NCI-H526 (cell line): ENCODE measurements around the gene COL2A1.
A peak's percentile ranks its signal among the peaks of the same experiment; 100 is the strongest.

Experiments used
- DNase-seq, 2 experiments: peaks; one replicate each; lab custom pipeline; 2025; lab: John Stamatoyannopoulos, UW

The COL2A1 gene

DNA sequence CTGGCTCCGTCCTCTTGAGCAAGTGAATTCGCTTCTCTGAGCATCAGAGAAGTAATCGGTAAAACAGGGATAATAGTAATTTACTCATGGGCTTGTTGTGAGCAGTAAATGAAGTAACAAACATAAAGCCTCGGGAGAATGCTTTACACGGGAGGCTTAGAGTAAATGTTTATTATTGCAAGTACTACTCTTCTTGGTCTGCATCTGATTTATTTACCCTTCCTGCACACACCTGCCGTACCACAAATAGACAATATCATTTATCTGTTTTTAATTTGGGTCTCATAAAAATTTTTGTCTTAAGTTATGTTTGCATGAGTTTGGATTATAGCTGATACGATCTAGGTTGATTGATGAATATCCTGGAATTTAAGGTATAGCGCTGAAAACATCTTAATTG is 7.8 kb upstream of the COL2A1 start:
- no peak for DNase-seq

GRCh38 chr12:48010366-48010970 is 6.2 kb upstream of the COL2A1 start:
- no peak for DNase-seq

- no peak for DNase-seq
Measured at GRCh38 chr12:48009471-48009870, 5.2 kb upstream of the COL2A1 start.

- DNase-seq: no peak
Measured at GRCh38 chr12:48008950-48009349, 4.7 kb upstream of the COL2A1 start.

GRCh38 chr12:48008349-48008748 is 4.1 kb upstream of the COL2A1 start:
- DNase-seq: no peak

DNA sequence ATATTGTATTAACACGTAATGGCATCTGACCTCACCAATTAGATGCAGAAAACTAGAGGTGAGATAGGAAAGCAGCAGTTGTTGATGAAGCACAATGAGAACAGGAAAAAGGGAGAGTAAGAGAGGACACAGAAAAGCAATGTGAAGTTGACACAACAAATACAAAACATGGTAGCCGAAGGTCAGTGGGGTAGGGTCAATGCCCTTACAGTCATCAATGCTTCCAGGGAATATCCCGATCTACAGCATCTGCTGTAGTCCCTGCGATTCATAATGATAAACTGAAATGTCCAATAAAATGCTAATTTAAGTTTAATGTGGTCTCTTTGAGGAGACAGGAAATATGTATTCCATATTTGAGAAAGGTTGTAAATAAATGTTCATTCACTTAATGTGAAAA is 2.9 kb upstream of the COL2A1 start:
- no peak for DNase-seq

GRCh38 chr12:48005750-48006021 is 1.4 kb upstream of the COL2A1 start:
- no peak for DNase-seq

DNA sequence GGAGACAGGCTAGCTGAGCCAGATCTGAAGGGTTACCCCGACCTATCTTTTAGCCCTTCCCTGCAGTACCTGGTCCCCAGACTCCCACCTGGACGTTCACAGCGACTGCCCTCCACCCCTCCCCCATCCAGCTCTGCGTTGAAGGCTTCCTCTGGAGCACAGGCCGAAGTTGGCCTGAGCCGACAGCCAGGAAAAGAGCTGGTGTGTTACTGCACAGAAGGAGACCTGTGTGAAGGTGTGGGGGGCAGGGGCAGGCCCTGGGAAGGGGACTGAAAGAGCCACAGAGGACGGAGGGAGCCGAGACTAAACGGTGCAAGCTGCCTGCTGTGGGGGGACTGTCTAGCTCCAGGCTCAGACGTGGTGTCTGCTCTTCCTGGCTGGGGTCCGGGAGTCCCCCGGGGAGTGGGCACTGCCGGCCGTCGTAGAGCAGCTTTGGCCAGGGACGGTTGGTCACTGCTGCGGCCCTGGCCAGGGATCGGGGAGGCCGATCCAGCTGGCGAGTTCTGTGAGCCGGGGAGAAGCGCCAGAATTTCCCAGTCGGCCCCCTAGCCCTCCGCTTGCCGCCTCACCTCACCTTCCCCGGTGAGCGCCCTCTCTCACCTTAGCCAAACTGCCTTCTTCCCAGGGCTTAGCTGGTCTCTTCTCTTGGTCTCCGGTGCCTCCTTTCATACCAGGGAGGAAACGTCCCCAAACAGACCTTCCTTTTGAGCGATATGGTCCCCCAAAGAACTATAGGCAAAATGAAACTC is 899 bp upstream of the COL2A1 start:
- DNase-seq: peak in 1 of 2 experiments; percentile 68

- DNase-seq: peak in 1 of 2 experiments; percentile 47
Measured at GRCh38 chr12:48003226-48004052, 837 bp downstream of the COL2A1 start.

GRCh38 chr12:48002773-48003218 is 1.5 kb downstream of the COL2A1 start:
- DNase-seq: peak in 1 of 2 experiments; percentile 53

DNA sequence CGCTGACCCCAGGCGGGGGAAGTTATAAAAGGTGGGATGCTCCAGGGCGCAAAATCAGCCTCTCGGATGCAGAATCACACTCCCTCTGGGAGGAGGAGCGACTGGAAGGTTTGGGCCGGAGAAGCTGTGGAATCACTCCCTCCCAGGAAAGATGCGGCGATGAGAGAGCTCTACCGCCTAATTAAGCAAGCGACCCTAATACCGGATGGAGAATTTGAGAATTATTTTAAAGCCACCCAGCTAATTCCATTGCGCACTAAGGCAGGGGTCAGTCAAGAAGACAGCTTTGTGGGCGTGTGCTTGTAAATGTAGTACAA is 1.9 kb downstream of the COL2A1 start:
- no peak for DNase-seq

DNA sequence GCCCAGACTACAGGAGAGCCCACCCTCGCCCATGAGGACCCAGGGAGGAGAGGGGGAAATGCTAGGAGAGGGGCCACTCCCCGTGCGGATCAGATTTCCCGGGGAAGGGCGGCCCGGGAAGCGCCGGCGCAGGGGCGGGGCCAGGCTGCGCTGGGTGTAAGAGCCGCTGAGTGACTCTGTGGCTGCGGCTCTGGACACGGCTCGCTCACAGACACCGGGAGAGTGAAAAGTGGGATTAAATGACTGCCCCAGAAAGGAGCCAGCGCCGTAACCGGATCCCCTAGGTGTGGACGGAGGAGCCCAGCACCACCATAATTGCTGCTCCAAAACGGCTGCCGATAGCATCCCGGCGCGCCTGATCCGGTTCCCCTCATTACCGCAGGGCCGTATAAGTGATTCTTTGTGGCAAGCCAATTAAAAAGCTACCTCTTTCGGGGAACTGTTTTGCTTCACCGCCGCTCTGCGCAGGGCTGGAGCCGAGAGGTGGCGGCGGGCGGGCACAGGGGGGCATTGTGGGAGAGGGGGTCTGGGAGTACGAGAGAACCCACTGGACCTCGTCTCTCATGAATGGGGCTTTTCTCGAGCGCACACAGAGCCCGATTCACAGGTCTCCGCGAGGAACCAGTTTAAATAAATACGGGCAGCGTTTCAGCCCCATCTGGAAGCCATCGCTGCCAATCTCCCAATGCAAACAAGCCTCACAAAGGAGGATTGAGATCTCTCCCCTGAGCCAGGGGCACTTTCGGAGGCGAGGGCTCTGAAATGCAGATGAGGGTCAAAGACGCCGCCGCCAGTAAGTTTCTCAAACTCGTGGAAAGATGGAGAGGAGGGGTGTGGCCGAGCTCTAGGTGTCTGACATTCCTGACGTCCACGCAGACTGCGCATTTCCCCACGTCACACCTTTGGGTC is 2.5 kb downstream of the COL2A1 start:
- peak; percentile 44 to 84 for DNase-seq

GRCh38 chr12:48000878-48001504 is 3.3 kb downstream of the COL2A1 start:
- peak; percentile 44 to 79 for DNase-seq

- no peak for DNase-seq
Measured at GRCh38 chr12:47999816-48000215, 4.5 kb downstream of the COL2A1 start.

GRCh38 chr12:47997321-47997720 is 7.0 kb downstream of the COL2A1 start:
- DNase-seq: no peak

DNA sequence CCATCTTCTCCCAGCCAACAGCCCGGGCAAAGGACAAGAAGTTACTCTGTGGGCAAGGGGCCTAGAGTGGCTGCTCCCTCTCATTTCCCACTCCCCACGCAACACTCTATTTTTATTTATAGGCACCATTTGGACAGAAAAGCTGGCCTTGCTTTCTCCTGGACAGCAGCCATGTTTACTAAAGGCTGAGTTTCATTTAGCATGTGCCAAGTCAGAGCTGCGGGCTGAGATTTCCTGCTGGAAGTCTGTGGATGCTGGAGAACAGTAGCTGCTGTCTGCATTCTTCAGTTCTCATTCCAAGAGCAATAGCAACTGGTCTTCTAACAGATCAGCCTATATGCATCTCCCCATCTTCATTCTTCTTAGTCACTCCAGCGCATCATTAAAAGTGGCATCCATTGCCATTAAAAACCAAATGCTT is 8.3 kb downstream of the COL2A1 start:
- DNase-seq: no peak

- DNase-seq: no peak
Measured at GRCh38 chr12:47993491-47993890, 10.8 kb downstream of the COL2A1 start.

DNA sequence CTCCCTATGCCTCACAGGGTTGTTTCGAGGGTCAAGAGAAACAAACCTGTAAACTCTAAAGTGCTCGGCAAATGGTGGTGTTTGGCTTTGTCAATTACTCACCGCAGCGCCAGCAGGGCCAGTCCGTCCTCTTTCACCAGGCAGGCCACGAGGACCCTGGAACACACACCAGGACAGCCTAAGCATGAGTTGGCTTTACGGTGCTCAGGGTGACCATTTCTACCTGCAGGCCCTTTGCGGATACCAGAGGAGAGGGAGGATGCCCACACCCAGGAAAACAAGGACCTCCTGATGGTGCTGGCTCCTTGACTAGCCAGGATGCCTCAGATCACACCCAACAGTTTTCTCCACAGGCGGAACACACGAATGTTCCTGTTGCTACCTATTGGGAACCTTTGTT is 11.5 kb downstream of the COL2A1 start:
- DNase-seq: no peak

GRCh38 chr12:47991106-47992061 is 12.9 kb downstream of the COL2A1 start:
- DNase-seq: no peak

- no peak for DNase-seq
Measured at GRCh38 chr12:47990351-47991105, 13.7 kb downstream of the COL2A1 start.
